SK-N-SH (cell line): ENCODE results near the gene ZNF444. TPM values are rescaled to one million over a fixed set of nuclear protein-coding genes. Genes with fewer than 3 reads are reported as not detected.
"Not testable (repeated sequence)": the region's sequence is repeated elsewhere in the genome, so short reads cannot be mapped to it uniquely, and the experiment has no call there.

Experiments used
- CTCF ChIA-PET: fragments of 300-600, 350-600 bp; formaldehyde crosslinking; extraction: SDS; loops from one replicate; lab custom pipeline; 2021; lab: Yijun Ruan, JAX
- POLR2A ChIA-PET: fragments of 350-600 bp; sonication (Branson Sonifier 250); formaldehyde crosslinking; extraction: SDS; loops from one replicate; lab custom pipeline; 2020; ENCODE audit warnings: antibody characterized with exemption, inconsistent platforms; lab: Yijun Ruan, JAX
- DNase-seq: peaks from one replicate; pipeline ENCODE4 v3.0.0; 2012
- H2AFZ ChIP-seq: fragments of 200-600 bp; sonication (generic); 2 replicates; pipeline ENCODE4 v1.8.1; 2016; ENCODE audit warnings: antibody characterized with exemption, mild to moderate bottlenecking, low read depth
- H3F3A ChIP-seq: fragments of 200-600 bp; sonication (generic); replicated peaks from 2 replicates; pipeline ENCODE3; 2016; ENCODE audit warnings: antibody characterized with exemption, mild to moderate bottlenecking; ENCODE audit not compliant: insufficient read depth
- H3K27ac ChIP-seq, 2 experiments: fragments of 200-500 bp in 1 of 2; fragments of 200-600 bp in 1 of 2; sonication (Bioruptor generic) in 1 of 2; sonication (generic), shearing (Covaris generic) in 1 of 2; 2 replicates each; pipeline versions ENCODE4 v1.5.1 to v1.6.1; 2014 to 2016; ENCODE audit warnings: low read depth in 2 of 2, inconsistent platforms in 1 of 2, low read length in 1 of 2, mild to moderate bottlenecking in 1 of 2, mixed read lengths in 1 of 2
- H3K27me3 ChIP-seq: fragments of 200-600 bp; sonication (generic), shearing (Covaris generic); 2 replicates; pipeline ENCODE4 v1.6.1; 2016; ENCODE audit warnings: mixed run types; ENCODE audit not compliant: insufficient read depth
- H3K36me3 ChIP-seq, 2 experiments: fragments of 200-500 bp in 1 of 2; fragments of 200-600 bp in 1 of 2; sonication (Bioruptor generic) in 1 of 2; sonication (generic) in 1 of 2; replicated peaks in 1 of 2; 2 replicates each; pipeline versions ENCODE3 to v1.5.1; 2014 to 2016; ENCODE audit warnings: low read length in 1 of 2, mild to moderate bottlenecking in 1 of 2; ENCODE audit not compliant: insufficient read depth in 2 of 2, control insufficient read depth in 1 of 2
- H3K4me1 ChIP-seq, 2 experiments: fragments of 200-500 bp in 1 of 2; fragments of 200-600 bp in 1 of 2; sonication (Bioruptor generic) in 1 of 2; sonication (generic), shearing (Covaris generic) in 1 of 2; 2 replicates each; pipeline versions ENCODE4 v1.5.1 to v1.6.1; 2014 to 2016; ENCODE audit warnings: low read depth in 1 of 2, low read length in 1 of 2, mixed run types in 1 of 2; ENCODE audit not compliant: insufficient read depth in 2 of 2, control insufficient read depth in 1 of 2
- H3K4me2 ChIP-seq: fragments of 200-600 bp; sonication (generic), shearing (Covaris generic); 2 replicates; pipeline ENCODE4 v1.6.1; 2017; ENCODE audit warnings: mixed run types
- H3K4me3 ChIP-seq, 2 experiments: fragments of 200-500 bp in 1 of 2; fragments of 200-600 bp in 1 of 2; sonication (Bioruptor generic) in 1 of 2; sonication (generic), shearing (Covaris generic) in 1 of 2; 2 replicates each; pipeline versions ENCODE4 v1.5.1 to v1.8.1; 2014 to 2016; ENCODE audit warnings: low read depth in 2 of 2, inconsistent platforms in 1 of 2, low read length in 1 of 2, mild to moderate bottlenecking in 1 of 2, mixed read lengths in 1 of 2, moderate library complexity in 1 of 2
- H3K79me2 ChIP-seq: fragments of 200-600 bp; sonication (generic); 2 replicates; pipeline ENCODE4 v1.8.1; 2017; ENCODE audit warnings: mild to moderate bottlenecking; ENCODE audit not compliant: insufficient read depth
- H3K9ac ChIP-seq: fragments of 200-600 bp; sonication (generic); 2 replicates; pipeline ENCODE4 v1.6.1; 2017; ENCODE audit warnings: mixed run types
- H3K9me2 ChIP-seq: fragments of 200-600 bp; sonication (generic); 2 replicates; pipeline ENCODE4 v1.6.1; 2017; ENCODE audit warnings: mixed run types
- H3K9me3 ChIP-seq: fragments of 200-600 bp; sonication (generic); 2 replicates; pipeline ENCODE4 v1.6.1; 2017; ENCODE audit warnings: mixed run types, mild to moderate bottlenecking, moderate library complexity
- H4K20me1 ChIP-seq: fragments of 200-600 bp; sonication (generic); 2 replicates; pipeline ENCODE4 v1.6.1; 2017; ENCODE audit warnings: mild to moderate bottlenecking, mixed run types; ENCODE audit not compliant: insufficient read depth
- EP300 ChIP-seq, 2 experiments: IDR thresholded peaks; 2 replicates each; pipeline versions ENCODE4 v1.4.0 to v1.6.1; 2012; ENCODE audit warnings: borderline replicate concordance in 1 of 2, low read depth in 1 of 2, low read length in 1 of 2
- FOSL2 ChIP-seq: IDR thresholded peaks from 2 replicates; pipeline ENCODE4 v1.4.0; 2012; ENCODE audit warnings: low read depth, mild to moderate bottlenecking, moderate library complexity, borderline replicate concordance
- FOXJ3 ChIP-seq: sonication (generic); formaldehyde crosslinking; IDR thresholded peaks from 2 replicates; pipeline ENCODE4 v1.5.1; 2020; ENCODE audit warnings: mild to moderate bottlenecking, missing genetic modification reagents
- FOXM1 ChIP-seq: IDR thresholded peaks from 2 replicates; pipeline ENCODE4 v1.4.0; 2012; ENCODE audit warnings: low read depth, mild to moderate bottlenecking
- MEF2A ChIP-seq: IDR thresholded peaks from 2 replicates; pipeline ENCODE4 v1.4.0; 2012; ENCODE audit warnings: low read depth, borderline replicate concordance
- MXI1 ChIP-seq: IDR thresholded peaks from 2 replicates; pipeline ENCODE4 v1.6.1; 2012; ENCODE audit warnings: mild to moderate bottlenecking, low read depth, low read length, improper control_type of control experiment
- RAD21 ChIP-seq: IDR thresholded peaks from 2 replicates; pipeline ENCODE4 v1.6.1; 2012; ENCODE audit warnings: mild to moderate bottlenecking, low read length
- RFX5 ChIP-seq: IDR thresholded peaks from 2 replicates; pipeline ENCODE4 v1.6.1; 2012; ENCODE audit warnings: mild to moderate bottlenecking, improper control_type of control experiment, low read length
- RXRA ChIP-seq: IDR thresholded peaks from 2 replicates; pipeline ENCODE4 v1.4.0; 2012; ENCODE audit warnings: low read depth, mild to moderate bottlenecking, borderline replicate concordance
- SMC3 ChIP-seq: IDR thresholded peaks from 2 replicates; pipeline ENCODE4 v1.6.1; 2012; ENCODE audit warnings: low read depth, low read length, improper control_type of control experiment
- TAF1 ChIP-seq: IDR thresholded peaks from 2 replicates; pipeline ENCODE4 v1.6.1; 2012; ENCODE audit warnings: low read depth, mild to moderate bottlenecking, low read length, moderate library complexity, borderline replicate concordance
- TCF12 ChIP-seq: IDR thresholded peaks from 2 replicates; pipeline ENCODE4 v1.4.0; 2012
- TEAD4 ChIP-seq: IDR thresholded peaks from 2 replicates; pipeline ENCODE4 v1.4.0; 2012; ENCODE audit warnings: mild to moderate bottlenecking, borderline replicate concordance; ENCODE audit not compliant: insufficient read depth
- USF1 ChIP-seq: IDR thresholded peaks from 2 replicates; pipeline ENCODE4 v1.4.0; 2012; ENCODE audit warnings: low read depth, borderline replicate concordance
- WGBS: methylation state at CpG from one replicate; pipeline ENCODE4 v1.1.6; 2017; ENCODE audit warnings: low lambda C conversion rate; 5-methylcytosine and 5-hydroxymethylcytosine counted together
- polyA plus RNA-seq, 3 experiments: library from polyadenylated mRNA; depleted of rRNA; stranded (reverse); fragments of >200 nt; gene quantifications; 2 replicates each; pipeline ENCODE4 v1.2.3, GENCODE V29; 2012

The ZNF444 gene
- polyA plus RNA-seq, 1 of the 3 experiments (the other 2 are of a cell fraction) = 23.2 TPM

- TF ChIP-seq RAD21 (no peak), RFX5 (no peak), TAF1 (no peak), RXRA (no peak), MXI1 (no peak), FOSL2 (peak; percentile 42; the same call in 1 of the 2 replicates), USF1 (peak; percentile 80)
These were observed 29.2 kb downstream of the ZNF444 start (continued) for GRCh38 chr19:56170261-56170660.

GRCh38 chr19:56174086-56174485, 33.0 kb downstream of the ZNF444 start:
- no peak for DNase-seq
- Histone ChIP-seq H3K4me3 (no peak overlapping the region), H3K4me1 (no peaks in the 10 kb centered on the region), H3K27me3 (peaks cover 54% of the 10 kb centered on the region), H3K9me3 (no peaks in the 10 kb centered on the region), H2AFZ (no peak overlapping the region), H3F3A (no peaks in the 10 kb centered on the region), H3K9me2 (no peaks in the 10 kb centered on the region), H3K79me2 (no peaks in the 10 kb centered on the region), H3K27ac (no peak overlapping the region), H3K4me2 (no peak overlapping the region), H3K36me3 (no peaks in the 10 kb centered on the region), H4K20me1 (no peaks in the 10 kb centered on the region), H3K9ac (no peak overlapping the region)
- ChIA-PET CTCF (interaction anchor here (1.5 to 7.1 kb wide), 5 partner anchors 32 to 107 kb away, joined by 3 to 56 read pairs (median 46); no protein-coding TSS in a partner anchor), POLR2A (no interaction called here)
- 8% methylated on average over 9 of the region's 9 CpGs for WGBS
- TF ChIP-seq FOXM1 = no peak
- TF ChIP-seq RAD21 = no peak
- TF ChIP-seq TEAD4 = no peak
- TF ChIP-seq FOXJ3 (CRISPR knock-in tag) = no peak

- peaks cover 56% of the 10 kb centered on the region for H3K27me3 ChIP-seq
- no peak overlapping the region for H3K4me2 ChIP-seq
- H3F3A ChIP-seq = no peaks in the 10 kb centered on the region
- no peak overlapping the region for H3K27ac ChIP-seq
- DNase-seq = no peak
- WGBS = 22% methylated on average over 11 of the region's 11 CpGs
- no peaks in the 10 kb centered on the region for H3K79me2 ChIP-seq
- ChIA-PET POLR2A (no interaction called here), CTCF (interaction anchor here (1.5 to 7.1 kb wide), 6 partner anchors 32 to 159 kb away, joined by 3 to 56 read pairs (median 5); no protein-coding TSS in a partner anchor)
- no peaks in the 10 kb centered on the region for H3K9me2 ChIP-seq
- H2AFZ ChIP-seq = no peak overlapping the region
- H3K9ac ChIP-seq = no peak overlapping the region
- H3K4me1 ChIP-seq = no peaks in the 10 kb centered on the region
- no peaks in the 10 kb centered on the region for H3K9me3 ChIP-seq
- no peaks in the 10 kb centered on the region for H4K20me1 ChIP-seq
- TF ChIP-seq TCF12 (no peak), EP300 (IDR thresholded peaks at IDR 0.05; ENCODE audit: borderline replicate concordance in 1 of 2, low read depth in 1 of 2, low read length in 1 of 2) (no peak), MEF2A (no peak), SMC3 (no peak), FOXJ3 (CRISPR knock-in tag) (no peak), TAF1 (no peak)
- H3K36me3 ChIP-seq = no peaks in the 10 kb centered on the region
- no peak overlapping the region for H3K4me3 ChIP-seq
These were observed 33.5 kb downstream of the ZNF444 start for GRCh38 chr19:56174550-56174949.

- H3K9me2 ChIP-seq, H3K27ac ChIP-seq, H3K79me2 ChIP-seq, H2AFZ ChIP-seq, H3K9me3 ChIP-seq, POLR2A ChIA-PET, H3F3A ChIP-seq, H3K4me2 ChIP-seq, H4K20me1 ChIP-seq, H3K9ac ChIP-seq, H3K4me1 ChIP-seq, H3K36me3 ChIP-seq, H3K4me3 ChIP-seq, DNase-seq: not testable (repeated sequence)
- H3K27me3 ChIP-seq = peaks cover 69% of the 10 kb centered on the region
- CTCF ChIA-PET = interaction anchor here (0.7 to 7.1 kb wide), 7 partner anchors 9 to 157 kb away, joined by 3 to 56 read pairs (median 5); no protein-coding TSS in a partner anchor
- 31% methylated on average over 12 of the region's 15 CpGs for WGBS
These were observed 34.8 kb downstream of the ZNF444 start, which contains the start of gene GALP for GRCh38 chr19:56175861-56176307. Gene GALP (plus strand): TSS chr19:56176008. CDS start chr19:56177109, 1,101 bp downstream.

- 20% methylated on average over 1 of the region's 11 CpGs for WGBS
- H3K36me3 ChIP-seq, DNase-seq, H3K4me1 ChIP-seq, H3K9ac ChIP-seq, POLR2A ChIA-PET, H4K20me1 ChIP-seq, H3K27ac ChIP-seq, H2AFZ ChIP-seq, H3F3A ChIP-seq, H3K9me2 ChIP-seq, H3K79me2 ChIP-seq, H3K9me3 ChIP-seq, H3K4me2 ChIP-seq, H3K4me3 ChIP-seq: not testable (repeated sequence)
- CTCF ChIA-PET = interaction anchor here (0.9 to 7.1 kb wide), 6 partner anchors 21 to 157 kb away, joined by 3 to 56 read pairs (median 5); no protein-coding TSS in a partner anchor
- H3K27me3 ChIP-seq = peaks cover 73% of the 10 kb centered on the region
These were observed 35.2 kb downstream of the ZNF444 start for GRCh38 chr19:56176310-56176709.
